HL-60 (cell line): Measurements from ENCODE around the gene IFITM5.

ENCODE experiments used
- DNase-seq, 2 experiments: peaks; one replicate each; pipeline ENCODE4 v3.0.0-alpha.2; 2010 to 2020; ENCODE audit warnings: low read depth in 1 of 2, low spot score in 1 of 2
- H3K27ac ChIP-seq: fragments of 250-450 bp; sonication (Bioruptor Pico); replicated peaks from 2 replicates; pipeline ENCODE4 v1.5.1; 2020; ENCODE audit warnings: mild to moderate bottlenecking, moderate library complexity
- H3K27me3 ChIP-seq: fragments of 250-450 bp; sonication (Bioruptor Pico); 2 replicates; pipeline ENCODE4 v1.5.1; 2021; ENCODE audit warnings: mild to moderate bottlenecking, moderate library complexity; ENCODE audit not compliant: insufficient read depth, poor library complexity, severe bottlenecking
- H3K4me3 ChIP-seq: replicated peaks from 2 replicates; pipeline ENCODE4 v1.5.1; 2011; ENCODE audit warnings: mild to moderate bottlenecking, control low read depth, low read length; ENCODE audit not compliant: insufficient read depth
- GABPA ChIP-seq: IDR thresholded peaks from 2 replicates; pipeline ENCODE4 v1.6.1; 2012; ENCODE audit warnings: low read depth
- POLR2AphosphoS5 ChIP-seq: IDR thresholded peaks from 2 replicates; pipeline ENCODE4 v1.6.1; 2012; ENCODE audit warnings: low read depth
- REST ChIP-seq: IDR thresholded peaks from 2 replicates; pipeline ENCODE4 v1.6.1; 2012; ENCODE audit warnings: low read depth; ENCODE audit not compliant: insufficient replicate concordance
- SPI1 ChIP-seq: IDR thresholded peaks from 2 replicates; pipeline ENCODE4 v1.6.1; 2012; ENCODE audit warnings: low read depth, mild to moderate bottlenecking, borderline replicate concordance
- TF ChIP-seq, protein P1 (sequence below): IDR thresholded peaks from one replicate; pipeline ENCODE4 v1.5.1; 2011; ENCODE audit warnings: low read length, control low read depth, inconsistent platforms; ENCODE audit not compliant: insufficient read depth

Gene IFITM5

GRCh38 chr11:293271-293851, 6.0 kb downstream of the IFITM5 start:
- no peak for TF ChIP-seq GABPA
- TF ChIP-seq, protein P1, sequence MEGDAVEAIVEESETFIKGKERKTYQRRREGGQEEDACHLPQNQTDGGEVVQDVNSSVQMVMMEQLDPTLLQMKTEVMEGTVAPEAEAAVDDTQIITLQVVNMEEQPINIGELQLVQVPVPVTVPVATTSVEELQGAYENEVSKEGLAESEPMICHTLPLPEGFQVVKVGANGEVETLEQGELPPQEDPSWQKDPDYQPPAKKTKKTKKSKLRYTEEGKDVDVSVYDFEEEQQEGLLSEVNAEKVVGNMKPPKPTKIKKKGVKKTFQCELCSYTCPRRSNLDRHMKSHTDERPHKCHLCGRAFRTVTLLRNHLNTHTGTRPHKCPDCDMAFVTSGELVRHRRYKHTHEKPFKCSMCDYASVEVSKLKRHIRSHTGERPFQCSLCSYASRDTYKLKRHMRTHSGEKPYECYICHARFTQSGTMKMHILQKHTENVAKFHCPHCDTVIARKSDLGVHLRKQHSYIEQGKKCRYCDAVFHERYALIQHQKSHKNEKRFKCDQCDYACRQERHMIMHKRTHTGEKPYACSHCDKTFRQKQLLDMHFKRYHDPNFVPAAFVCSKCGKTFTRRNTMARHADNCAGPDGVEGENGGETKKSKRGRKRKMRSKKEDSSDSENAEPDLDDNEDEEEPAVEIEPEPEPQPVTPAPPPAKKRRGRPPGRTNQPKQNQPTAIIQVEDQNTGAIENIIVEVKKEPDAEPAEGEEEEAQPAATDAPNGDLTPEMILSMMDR = no peak
- no peak for TF ChIP-seq REST
- no peak for TF ChIP-seq SPI1
- no peak for TF ChIP-seq POLR2AphosphoS5
- Histone ChIP-seq H3K27me3 (peaks cover 1% of the 10 kb centered on the region), H3K27ac (no peak overlapping the region), H3K4me3 (no peak overlapping the region)
- DNase-seq = no peak

DNA sequence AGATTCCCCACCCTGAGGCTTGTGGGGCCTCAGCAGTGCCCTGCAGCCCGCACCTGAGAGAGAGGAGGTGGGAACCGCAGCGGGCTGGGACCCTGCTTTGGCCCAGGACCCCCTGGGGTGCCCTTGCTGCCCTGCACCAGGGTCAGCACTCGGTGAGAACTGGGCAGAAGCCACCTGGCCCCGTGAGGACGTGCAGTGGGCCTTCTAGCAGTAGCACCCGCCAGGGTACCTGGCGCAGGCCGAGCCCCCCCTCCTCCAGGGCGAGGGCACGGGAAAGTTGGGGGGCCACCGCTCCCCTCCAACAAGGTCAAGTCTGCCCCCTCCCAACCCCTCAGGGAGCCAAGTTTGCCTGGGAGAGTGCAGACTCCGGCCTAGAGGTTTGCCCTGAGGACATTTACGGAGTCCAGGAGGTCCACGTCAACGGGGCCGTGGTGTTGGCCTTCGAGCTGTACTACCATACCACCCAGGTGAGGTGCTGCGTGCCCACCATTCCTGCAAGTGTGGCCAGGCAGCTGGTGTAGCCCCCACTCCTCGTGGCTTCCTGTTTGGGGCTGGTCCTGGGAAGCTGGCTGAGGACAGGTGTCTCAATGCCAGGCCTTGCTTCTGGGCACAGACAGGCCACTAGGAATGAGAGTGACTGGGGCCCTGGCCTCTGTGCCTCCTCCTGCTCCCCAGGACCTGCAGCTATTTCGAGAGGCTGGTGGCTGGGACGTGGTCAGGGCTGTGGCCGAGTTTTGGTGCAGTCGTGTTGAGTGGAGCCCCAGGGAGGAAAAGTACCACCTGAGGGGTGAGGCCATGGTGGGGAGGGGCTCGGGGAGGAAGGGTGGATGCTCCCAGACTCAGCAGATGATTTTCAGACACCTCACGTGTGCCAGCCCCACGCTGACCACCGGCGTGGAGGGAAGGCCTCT, 6.9 kb downstream of the IFITM5 start:
- TF ChIP-seq GABPA = no peak
- TF ChIP-seq SPI1 = no peak
- TF ChIP-seq REST = no peak
- TF ChIP-seq POLR2AphosphoS5 = no peak
- TF ChIP-seq, protein P1 = no peak
- H3K27ac ChIP-seq = no peak overlapping the region
- no peak for DNase-seq
- H3K4me3 ChIP-seq = no peak overlapping the region
- H3K27me3 ChIP-seq = peaks cover 8% of the 10 kb centered on the region

DNA sequence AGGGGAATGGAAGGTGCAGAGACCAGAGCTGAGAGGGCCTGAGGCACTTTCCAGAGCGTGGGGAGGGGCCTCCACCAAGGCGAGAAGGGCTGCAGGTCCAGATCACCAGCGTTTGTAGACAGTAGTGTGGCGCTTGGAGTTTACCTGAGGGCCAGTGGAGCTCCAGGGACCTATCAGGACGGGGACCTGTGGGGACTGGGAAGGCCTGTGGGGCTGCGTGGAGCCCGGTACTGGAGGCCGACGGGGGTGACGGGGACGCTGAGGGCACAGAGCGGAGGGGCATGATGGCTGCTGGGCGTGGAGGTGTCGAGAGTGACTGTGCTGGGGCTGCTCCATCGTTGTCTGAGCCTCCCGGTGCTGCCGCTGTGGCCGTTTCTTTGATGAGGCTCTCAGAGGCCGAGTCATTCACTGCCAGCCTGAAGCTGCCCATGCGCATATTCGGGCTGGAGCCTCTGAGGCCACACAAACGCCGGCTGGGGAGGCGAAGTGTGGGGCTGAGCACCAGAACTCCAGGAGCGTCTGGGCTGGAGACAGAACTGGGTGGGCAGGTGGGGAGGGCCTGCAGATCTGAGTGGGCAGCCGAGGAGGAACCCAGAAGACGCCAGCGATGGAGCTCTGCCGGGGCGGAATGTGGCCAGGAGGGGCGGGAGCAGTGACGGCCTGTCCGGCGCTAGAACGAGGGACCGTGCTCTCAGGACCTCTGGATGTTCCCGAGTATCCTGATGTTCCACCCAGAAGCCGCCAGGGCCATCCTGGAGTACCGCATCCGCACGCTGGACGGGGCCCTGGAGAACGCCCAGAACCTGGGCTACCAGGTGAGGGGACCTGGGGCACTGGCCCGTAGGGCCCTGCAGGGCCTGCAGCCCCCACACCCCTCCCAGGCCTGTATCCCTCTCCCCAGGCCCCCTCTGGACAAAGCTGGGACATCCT, 7.8 kb downstream of the IFITM5 start:
- no peak for TF ChIP-seq GABPA

More for the DNA sequence above, 7.8 kb downstream of the IFITM5 start:
- Histone ChIP-seq H3K4me3 (no peak overlapping the region), H3K27ac (no peak overlapping the region), H3K27me3 (peaks cover 8% of the 10 kb centered on the region)
- no peak for DNase-seq
